Stimulated activated CD4-positive, alpha-beta T cell treated with anti-CD3 and anti-CD28 coated beads, Interleukin-2, amount 100 ng/mL, for 24 hours (primary cell): Measurements from ENCODE around the gene EXOSC9.

Experiments
- DNase-seq, 2 donors: peaks; one replicate each; pipeline ENCODE4 v3.0.0-alpha.2; 2020

EXOSC9 gene

GRCh38 chr4:121827853-121828252 is 26.7 kb downstream of the EXOSC9 start:
- no peak for DNase-seq

- no peak for DNase-seq
These were observed 28.4 kb downstream of the EXOSC9 start for GRCh38 chr4:121829511-121829910.

- DNase-seq, result no peak
These were observed 37.0 kb downstream of the EXOSC9 start for GRCh38 chr4:121838136-121838535.

GRCh38 chr4:121842862-121843261 is 41.7 kb downstream of the EXOSC9 start:
- no peak for DNase-seq

GRCh38 chr4:121846662-121847061 is 45.5 kb downstream of the EXOSC9 start:
- no peak for DNase-seq

DNA sequence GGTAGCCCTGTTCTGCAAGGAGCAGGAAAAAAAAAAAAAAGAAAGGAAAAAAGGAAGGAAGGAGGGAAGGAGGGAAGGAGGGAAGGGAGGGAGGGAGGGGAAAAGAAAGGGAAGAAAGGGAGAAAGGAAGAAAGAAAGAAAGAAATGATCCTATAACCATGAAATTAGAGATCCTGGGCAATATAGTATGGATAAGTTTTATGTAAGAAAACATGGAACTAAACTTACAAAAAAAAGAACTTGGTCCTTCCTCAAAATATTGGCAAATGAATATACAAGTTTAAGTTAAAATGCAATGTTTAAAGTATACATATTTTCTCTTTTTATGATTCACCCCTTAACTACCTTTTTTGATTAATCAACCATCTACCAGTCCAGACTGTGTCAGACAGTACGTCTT is 50.2 kb downstream of the EXOSC9 start:
- DNase-seq, result no peak

DNA sequence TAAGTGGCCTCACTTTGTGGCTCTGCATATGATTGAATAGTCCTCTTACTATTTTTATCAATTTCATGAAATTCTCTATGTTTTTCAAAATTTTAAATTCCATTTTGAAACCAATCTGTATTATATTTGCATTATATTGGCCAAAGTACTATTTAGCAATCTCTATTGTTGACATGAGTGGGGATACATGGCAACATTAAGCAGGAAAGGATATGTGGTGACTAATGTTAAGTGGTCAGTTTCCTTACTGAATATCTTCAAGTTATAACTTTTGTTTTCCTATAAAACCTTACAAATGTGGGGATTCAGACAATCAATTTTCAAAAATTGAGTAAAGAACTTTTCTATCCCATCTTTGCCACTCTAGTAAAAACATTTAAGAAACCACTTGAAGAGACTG is 59.0 kb downstream of the EXOSC9 start:
- DNase-seq, result no peak

GRCh38 chr4:121861426-121861825 is 60.3 kb downstream of the EXOSC9 start:
- DNase-seq, result no peak

- DNase-seq, result no peak
These were observed 62.7 kb downstream of the EXOSC9 start for GRCh38 chr4:121863799-121864198.
